UCSD-AML1 (cell line): ENCODE results near the gene CHD5.

Experiments used
- DNase-seq: peaks from one replicate; lab custom pipeline; 2025; ENCODE audit not compliant: unreplicated experiment; lab: John Stamatoyannopoulos, UW

The CHD5 gene

DNA sequence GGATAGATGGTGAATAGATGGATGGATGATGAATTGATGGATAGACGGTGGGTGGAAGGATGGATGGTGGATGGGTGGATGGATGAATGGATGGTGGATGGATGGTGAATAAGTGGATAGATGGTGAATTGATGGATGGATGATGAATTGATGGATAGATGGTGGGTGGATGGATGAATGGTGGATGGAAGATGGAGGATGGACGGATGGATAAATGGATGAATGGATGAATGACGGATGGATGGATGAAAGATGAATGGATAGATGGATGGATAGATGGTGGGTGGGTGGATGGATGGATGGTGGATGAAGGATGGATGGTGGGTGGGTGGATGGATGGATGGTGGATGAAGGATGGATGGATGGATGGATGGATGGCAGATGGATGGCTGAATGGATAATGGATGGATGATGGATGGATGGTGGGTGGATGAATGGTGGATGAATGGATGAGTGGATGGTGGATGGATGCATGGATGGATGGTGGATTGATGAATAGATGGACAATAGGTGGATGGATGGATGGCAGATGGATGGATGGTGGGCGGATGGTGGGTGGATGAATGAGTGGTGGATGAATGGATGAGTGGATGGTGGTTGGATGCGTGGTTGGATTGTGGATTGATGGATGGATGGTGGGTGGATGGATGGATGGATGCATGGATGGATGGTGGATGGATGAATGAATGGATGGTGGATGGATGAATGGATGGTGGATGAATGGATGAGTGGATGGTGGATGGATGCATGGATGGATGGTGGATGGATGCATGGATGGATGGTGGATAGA, 5.3 kb downstream of the CHD5 start:
- DNase-seq: no peak

DNA sequence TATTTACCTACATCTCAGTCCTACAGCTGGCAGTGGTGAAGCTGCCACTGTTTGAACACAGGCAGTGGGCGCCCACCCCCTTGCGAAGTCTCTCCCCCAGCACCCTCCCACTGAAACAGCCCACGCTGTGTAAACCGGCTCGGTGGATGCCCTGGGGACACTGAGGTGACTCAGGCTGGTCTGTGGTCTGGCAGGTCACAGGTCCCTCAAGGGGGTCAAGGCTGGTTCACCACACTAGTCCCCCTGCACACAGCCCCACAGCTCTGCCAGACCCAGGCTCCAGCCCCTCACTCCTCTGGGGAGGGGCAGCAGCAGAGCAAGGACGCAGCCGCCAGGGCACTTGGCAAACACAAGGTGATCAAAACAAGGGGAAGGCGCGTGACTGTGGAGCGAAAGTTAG, 7.6 kb downstream of the CHD5 start:
- no peak for DNase-seq

DNA sequence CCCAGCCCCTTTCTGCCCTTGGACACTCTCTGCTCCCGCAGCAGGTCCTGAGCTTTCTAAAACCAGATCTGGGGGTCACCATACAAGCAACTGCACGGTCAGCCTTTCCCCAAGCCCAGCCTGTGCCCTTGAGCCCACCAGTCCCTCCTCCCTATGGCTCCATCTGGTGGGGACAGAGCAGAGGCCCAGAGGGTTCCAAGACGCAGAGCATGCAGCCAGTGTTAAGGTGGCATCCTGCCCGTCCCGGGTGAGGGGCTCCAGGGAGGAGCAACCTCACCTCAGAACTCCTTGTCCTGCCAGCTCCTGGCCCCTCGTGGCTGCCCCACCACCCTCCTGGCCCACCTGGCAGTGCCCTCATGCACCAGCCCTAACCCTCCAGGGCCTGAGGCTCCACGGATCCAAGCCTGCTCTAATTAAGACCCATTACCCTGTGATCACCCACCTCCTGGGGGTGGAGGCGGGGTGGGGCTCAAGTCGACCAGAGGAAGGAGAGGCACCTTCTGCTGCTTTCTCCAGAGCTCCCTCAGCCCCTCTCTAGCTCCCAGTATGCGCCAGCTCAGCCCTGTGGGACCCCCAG, 8.5 kb downstream of the CHD5 start:
- peak; percentile 57 for DNase-seq

DNA sequence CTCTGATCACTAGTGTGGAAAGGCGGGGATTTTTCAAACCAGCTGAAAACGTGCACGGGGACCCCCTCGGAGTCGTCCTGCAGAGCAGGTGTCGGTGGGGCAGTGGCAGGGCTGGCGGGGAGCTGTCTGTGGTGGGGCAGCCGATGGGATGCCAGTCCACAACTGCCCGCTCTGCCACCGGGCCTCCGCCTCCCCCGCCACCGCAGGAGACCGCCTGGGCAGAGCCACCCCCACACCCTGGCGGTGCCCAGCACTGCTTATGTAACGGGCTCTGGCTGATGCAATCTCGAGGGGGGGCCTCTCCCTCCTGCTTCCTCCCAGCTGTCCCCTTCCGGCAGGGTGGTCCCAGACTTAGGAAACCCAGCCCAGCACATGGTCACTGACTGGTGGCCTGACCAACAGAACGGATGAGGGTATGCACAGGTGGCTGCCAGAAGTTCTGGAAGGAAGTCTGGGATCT, 9.3 kb downstream of the CHD5 start:
- DNase-seq: peak; percentile 57

DNA sequence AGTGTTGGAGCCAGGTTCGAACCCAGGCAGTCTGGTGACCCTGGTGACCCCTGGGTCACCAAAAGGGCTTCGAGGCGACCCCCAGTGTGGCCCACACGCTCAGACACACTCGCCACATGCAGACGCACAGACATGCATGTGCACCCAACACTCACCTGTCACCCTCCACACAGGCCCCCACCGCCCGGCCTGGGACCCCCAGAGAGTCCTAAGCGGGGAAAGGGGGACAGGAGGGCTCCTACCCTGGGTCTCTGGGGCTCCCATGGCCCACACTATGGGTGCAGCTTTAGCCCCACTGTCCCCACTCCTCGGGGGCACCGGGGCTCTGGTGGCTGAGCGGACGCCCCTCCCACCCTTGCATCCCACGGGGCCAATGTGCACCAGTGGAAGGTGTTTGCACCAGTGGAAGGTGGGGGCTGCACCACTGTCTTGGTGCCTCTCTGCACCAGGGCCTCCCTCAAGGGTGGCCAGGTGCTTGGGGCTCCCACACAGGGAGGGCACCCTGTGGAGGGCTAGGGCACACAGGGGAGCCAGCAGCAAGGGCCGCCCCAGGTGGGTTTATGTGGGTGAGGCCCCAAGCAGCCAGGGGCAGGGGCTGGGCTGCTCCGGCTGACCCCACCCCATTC, 9.9 kb downstream of the CHD5 start:
- no peak for DNase-seq

DNA sequence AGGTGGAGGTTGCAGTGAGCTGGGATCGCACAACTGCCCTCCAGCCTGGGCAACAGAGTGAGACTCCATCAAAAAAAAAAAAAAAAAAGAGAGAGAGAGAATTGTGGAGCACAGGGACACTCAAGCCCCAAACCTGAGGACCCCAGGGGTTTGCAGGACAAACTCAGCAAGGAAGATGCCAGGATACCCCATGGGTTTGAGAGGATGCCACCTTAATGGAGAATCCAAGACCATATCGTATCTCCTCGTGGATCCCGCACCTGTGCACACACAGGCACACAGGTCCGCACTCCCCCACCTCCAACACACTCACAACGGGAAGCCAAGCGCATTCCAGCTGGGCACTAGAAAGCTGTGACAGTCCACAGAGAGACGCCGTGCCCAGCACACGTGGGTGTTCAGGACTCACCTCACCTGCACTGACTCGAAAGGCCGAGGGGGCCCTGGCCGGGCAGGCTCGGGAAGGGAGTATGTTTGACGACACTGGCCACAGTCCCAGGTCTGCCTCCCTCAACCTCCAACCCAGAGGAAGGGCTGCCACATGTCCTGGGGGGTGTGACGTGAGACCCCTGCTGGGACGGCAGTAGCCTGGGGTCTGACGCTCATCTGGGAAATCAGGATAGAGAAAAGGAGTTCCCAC, 11.1 kb downstream of the CHD5 start:
- no peak for DNase-seq

DNA sequence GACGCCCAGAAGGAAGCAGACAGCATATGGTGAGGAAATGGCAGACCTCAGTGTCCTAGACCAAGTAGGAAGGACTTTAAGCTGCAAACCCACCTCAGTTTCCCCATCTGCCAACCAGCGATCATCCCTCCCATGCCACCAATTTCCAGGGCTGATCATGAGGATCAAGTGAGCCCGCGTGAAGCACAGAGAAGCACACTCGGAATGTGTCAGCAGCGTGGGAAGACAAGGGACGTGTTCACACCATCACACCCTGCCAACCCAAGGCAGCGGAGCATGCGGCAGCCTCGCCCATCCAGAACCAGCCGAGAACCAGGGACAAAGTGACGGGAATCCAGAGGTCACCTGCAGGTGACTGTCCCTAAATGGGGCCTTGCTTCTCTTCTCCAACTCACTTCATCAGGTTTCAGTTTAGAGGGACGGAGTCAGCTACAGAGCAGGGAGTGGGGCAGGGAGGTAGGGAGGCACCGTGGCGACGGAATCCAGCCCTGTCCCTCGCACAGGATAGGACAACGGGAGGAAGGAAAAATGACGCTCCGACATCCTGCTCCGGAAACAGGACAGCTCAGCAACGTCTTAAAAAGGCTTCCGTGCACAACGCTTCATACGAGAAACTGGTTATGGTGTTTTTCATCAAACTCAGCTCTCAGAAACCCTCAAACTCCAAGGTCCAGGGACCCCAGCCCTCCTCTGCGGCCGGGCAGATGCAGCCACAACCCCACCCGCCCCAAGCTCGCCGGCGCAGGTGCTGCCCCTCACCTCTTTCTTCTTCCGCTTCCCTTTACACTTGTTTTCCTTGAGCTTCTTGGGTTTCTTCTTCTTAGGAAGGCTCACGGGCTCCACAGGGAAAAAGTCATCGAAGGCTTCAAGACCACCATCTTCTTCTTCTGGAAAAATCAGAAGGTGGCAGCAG, 12.5 kb downstream of the CHD5 start:
- DNase-seq: no peak

DNA sequence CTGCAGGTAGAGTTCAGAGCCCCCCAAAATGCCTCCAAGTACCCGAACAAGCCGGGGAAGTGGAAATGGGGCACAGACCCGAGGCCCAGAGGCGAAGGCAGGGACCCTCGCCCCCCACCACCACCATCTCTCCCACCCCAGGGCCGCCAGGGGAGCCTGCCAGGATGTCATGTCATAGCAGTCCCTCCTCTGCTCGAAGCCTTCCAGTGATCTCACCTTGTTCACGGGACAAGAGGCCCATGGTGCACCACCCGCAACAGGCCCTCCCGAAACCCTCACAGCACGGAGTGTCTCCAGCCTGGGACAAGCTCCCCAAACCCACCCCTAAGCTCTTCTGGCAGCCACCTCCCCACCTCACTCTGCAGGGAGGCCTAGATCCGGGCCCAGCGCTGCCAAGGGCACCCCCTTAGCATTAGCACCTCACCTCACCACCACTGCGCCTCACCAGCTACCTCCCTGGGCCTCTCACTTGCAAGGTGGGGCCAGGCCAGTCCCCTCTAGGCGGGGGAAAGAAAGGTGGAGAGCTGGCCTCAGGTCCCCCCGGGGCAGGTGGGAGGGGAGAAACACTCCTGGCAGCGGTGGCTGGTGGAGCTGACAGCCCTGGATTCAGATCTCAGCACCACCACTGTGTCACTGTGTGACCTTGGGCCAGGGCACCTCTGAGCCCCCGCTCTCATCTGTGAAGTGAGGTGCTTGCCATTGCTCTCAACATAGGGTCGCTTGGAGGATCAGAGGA, 13.3 kb downstream of the CHD5 start:
- no peak for DNase-seq

DNA sequence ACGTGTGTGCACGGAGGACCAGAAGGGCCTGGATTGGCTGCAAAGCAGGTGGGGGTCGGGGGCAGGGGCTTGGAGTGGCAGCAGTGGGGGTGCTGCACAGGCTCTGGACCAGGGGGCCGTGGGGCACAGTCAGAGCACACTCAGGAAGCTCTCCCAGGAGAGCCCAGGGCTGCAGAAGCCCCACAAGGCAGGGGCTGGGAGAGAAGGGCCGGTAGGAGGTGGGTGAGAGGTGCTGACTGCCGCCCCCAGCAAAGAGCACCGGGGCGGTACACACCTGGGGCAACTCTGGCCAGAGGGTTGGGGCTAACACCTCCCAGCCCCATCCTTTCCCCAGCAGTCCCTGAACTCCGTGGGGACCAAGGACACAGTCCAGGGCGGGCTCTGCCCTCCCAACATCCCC, 13.9 kb downstream of the CHD5 start:
- no peak for DNase-seq

DNA sequence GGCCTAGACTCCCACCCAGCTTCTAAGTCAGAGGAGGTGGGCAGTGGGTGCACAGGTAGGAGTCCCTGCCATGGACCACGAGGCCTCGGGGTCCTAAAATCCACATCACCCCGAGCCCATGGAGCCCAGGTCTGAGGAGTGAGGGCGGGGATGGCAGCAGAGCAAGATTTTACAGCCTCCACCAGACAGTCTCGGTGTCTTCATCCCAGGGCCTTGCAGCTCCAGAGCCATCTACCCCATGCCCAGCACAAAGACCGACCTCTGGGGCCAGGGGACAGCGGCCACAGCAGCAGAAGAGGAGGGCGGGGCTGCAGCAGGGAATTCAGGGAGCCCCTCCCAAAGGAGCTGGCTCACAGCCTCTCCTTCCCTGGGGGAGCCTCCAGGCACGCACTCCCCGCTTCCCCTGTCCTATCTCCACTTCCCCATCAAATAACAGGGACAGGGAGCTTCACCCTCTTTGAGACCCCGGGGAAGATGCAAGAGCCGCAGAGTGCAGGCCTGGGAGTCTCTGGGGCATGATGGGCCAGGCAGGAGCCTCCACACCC, 14.6 kb downstream of the CHD5 start:
- DNase-seq: no peak

DNA sequence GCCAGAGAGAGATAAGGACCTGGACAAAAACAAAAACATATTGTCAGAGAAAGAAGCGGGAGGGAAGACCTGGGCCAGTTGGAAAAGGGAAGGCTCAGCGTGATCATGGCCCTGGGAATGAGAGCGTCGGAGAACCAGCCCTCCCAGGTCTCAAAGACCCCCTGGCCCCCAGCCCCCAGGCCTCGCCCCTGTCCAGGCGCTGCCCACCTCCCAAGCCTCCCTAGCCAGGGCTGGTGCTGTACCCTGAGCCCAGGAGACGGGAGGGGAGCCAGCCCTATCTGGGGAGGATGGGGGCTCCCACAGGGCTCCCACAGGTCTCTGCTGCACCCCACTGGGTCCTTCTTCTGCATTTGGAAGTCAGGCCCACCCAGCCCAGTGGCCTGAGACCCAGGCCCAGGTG, 15.1 kb downstream of the CHD5 start:
- DNase-seq: no peak

DNA sequence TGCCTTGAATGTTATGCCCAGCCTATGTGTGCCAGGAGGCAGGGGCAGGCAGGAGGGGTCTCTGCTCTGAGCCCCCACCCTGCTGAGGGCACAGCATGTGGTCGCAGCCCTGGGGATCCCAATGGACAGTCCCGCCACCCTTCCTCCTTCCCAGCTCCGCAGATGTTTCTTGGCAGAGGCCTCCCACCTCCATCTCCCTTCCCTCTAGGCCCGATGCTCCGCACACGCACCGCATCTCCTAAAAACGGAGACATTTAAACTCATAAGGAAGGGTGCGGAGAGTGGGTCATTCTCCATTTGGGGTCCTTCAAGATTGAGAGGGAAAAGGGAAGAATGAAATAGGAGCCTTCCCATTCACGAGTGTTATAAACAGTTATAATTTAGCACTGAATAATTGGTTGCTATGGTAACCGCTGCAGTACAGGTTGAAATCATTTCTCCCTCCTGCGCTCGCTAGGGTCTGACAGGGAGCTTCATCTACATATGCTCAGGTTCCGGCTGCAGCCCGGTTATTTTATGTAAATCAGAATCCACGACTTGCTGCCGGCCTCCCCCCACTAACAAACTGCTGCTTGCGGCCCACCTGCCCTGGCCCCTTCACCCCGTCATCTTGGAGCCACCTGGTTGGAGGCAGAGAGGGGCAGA, 16.0 kb downstream of the CHD5 start:
- DNase-seq: no peak

DNA sequence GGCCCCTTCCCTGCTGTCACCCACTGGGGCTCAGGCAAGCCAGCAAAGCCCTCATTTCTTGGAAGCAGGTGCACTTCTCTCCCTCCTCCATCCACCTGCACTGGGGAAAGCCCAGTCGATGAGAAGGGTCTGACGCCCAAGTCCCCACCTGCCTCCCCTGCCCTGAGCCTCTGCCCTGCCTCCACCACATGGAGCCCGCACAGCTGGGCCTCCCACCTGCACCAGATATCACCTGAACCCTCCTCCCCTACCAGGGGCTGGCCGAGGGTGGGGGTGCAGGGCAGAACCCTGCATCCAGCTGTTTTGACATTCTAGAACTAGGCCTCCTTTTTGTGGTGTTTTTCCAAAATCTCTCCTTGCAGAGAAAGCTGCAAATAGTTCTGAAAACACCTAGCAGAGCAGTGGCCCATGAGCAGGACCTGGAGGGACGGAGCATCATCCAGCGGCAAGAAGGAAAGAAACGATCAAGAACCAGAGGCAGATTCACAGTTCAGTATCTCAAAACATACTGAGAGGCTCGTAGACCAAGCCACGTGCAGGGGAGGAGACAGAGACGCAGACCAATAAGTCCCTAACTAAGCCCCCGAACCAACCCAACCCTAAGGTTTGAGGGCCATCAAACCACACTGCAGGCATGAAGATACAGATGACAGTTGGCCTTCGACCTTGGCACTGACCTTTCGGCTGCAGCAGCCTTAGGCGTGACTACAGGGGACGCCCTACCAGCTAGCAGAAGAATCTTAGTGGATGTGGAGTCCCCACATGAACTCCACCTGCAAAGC, 16.7 kb downstream of the CHD5 start:
- no peak for DNase-seq

DNA sequence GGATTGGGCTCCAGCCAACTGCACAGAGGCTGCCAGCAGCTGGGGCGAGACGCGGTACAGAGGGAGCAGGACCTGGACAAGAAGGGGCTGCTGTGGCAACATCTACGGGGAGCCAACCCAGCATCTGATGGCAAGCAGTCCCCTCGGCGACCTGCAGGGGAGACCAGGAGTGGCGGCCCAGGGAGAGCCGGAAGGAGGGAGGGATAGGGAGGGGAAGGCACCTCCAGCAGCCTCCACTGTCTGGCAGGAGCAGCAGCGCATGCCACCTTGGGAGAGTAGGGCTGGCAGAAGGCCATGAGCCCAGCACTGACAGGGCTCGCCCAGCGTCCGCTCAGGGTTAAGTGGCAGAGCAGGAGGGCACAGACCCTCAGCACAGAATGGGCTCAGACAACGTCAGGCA, 17.3 kb downstream of the CHD5 start:
- DNase-seq: no peak

DNA sequence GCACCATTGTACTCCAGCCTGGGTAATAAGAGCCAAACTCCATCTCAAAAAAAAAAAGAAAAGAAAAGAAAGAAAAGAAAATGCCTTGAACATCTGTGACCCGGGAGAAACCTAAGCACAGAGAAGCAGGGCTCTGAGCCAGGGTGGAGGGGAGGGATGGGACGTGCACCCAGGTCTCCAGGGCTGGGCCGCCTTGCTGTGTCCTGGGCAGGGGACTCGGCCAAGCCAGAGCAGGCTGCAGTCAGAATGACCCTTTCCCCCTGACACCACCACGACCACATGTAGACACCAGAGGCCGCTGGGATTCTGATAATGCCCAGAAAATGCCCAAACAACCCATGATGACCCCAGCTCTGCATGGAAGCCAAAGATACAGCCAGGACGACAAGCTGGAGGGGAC, 17.8 kb downstream of the CHD5 start:
- no peak for DNase-seq

DNA sequence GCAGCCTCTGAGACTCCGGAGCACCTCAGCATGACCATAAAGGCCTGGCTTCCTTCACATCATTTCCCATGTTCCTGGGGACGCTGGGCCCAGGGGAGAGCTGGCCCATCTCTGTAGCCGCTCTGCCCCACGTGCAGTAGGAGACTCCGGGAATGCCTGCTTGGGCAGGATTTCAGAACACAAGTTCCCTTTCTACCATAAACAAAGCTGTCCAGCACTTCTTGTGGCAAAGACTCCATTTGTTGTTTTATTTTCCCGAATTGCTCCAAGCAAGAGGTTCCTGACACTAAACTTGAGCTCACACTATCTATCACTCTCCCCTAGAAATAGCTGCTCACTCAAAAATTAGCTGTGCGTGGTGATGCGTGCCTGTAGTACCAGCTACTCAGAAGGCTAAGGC, 21.9 kb downstream of the CHD5 start:
- DNase-seq: no peak

DNA sequence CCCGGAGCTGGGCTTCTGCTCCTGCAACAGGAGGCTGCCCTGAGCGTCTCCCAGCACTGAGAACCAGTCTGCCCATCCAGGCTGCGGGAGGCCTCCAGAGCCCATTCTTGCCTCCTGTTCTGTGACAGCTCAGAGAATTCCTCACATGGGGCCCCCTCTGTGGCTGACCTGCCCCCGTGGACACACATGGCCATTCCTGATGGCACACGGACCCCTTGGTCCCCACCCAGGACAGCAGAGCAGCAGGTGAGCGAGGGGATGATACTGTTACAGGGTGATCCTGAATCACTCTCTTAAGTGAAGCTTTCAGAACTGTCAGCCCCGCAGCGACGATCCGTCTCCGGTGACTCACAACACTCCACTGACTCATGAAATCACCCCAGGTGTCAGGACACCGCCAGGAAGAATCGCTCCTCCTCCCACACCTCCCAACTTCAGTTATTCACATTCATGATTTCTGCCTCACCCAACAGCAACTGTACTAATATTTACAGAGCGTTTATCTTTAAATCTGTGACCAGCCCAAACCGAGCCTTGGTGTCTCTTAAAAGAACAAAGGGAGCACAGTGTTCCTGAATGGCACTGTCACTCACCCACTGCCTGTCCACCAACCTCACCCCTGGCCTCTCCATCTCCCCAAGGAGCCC, 22.5 kb downstream of the CHD5 start:
- no peak for DNase-seq

DNA sequence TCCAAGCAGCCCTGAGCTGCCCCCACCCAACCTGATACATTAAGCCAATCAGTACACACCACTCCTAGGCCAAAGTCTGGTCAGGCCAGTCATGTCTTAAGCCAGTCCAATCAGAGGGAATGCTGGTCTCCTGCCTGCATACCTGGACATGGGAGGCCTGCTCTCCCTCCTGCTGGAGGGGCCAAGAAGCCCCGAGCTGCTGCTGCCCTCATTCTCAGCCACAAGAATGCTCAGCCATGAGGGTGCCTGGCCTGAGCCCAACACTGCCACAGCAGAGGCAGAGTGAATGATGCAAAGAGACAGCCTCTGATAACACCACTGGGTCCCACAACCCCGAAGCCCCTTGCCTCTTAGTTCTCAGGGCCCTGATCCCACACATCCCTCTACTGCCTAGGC, 23.0 kb downstream of the CHD5 start:
- no peak for DNase-seq
